HCT116 (cell line): ENCODE measurements around the gene MED26. TPM values are rescaled to one million over a fixed set of nuclear protein-coding genes. Genes with fewer than 3 reads are reported as not detected.

Experiments
- ATAC-seq: fragments of 200-7000 bp; cut with Tn5 transposase; 2 replicates; pipeline ENCODE4 v1.9.1; 2020; ENCODE audit warnings: mild to moderate bottlenecking, moderate library complexity
- BruUV-seq: library from RNA; stranded (reverse); fragments of 400-500 nt; replicated peaks from 2 replicates; lab custom pipeline; 2021; lab: Mats Ljungman, UMichigan
- CTCF ChIA-PET: fragments of 300-600 bp; sonication (Branson Sonifier 250); formaldehyde crosslinking; loops from one replicate; lab custom pipeline; 2021; ENCODE audit warnings: antibody characterized with exemption; lab: Charles Lee
- POLR2A ChIA-PET: fragments of 300-600, 350-600 bp; sonication (Branson Sonifier 250); formaldehyde crosslinking; loops from one replicate; lab custom pipeline; 2021; ENCODE audit warnings: antibody characterized with exemption; lab: Charles Lee
- RAD21 ChIA-PET, 2 experiments: fragments of 300-600 bp; sonication (Branson Sonifier 250); formaldehyde crosslinking; loops; one replicate each; lab custom pipeline; 2023; ENCODE audit warnings: low total read pairs in 2 of 2; ENCODE audit not compliant: uncharacterized antibody in 2 of 2, unreplicated experiment in 2 of 2, low non-redundant PET in 1 of 2; lab: Charles Lee
- DNase-seq: peaks from one replicate; pipeline ENCODE4 v3.0.0-alpha.2; 2010; ENCODE audit warnings: low read depth, low spot score
- H2AFZ ChIP-seq: fragments of 200-600 bp; shearing (Covaris generic), sonication (generic); 2 replicates; pipeline ENCODE4 v1.6.1; 2017; ENCODE audit warnings: low read depth, mixed run types, mixed read lengths, antibody characterized with exemption, low read length; ENCODE audit not compliant: poor library complexity, severe bottlenecking
- H3K27ac ChIP-seq: 2 replicates; pipeline ENCODE4 v1.5.1; 2012; ENCODE audit warnings: low read depth, low read length
- H3K27me3 ChIP-seq: fragments of 200-600 bp; sonication (generic); 2 replicates; pipeline ENCODE4 v1.6.1; 2016; ENCODE audit warnings: mixed run types, low read length, mixed read lengths; ENCODE audit not compliant: insufficient read depth
- H3K36me3 ChIP-seq, 2 experiments: fragments of 200-500 bp in 1 of 2; fragments of 200-600 bp in 1 of 2; sonication (Bioruptor generic) in 1 of 2; sonication (generic) in 1 of 2; 2 replicates each; pipeline versions ENCODE4 v1.5.1 to v1.6.1; 2014 to 2016; ENCODE audit warnings: low read length in 2 of 2, inconsistent platforms in 1 of 2, mixed read lengths in 1 of 2, mixed run types in 1 of 2; ENCODE audit not compliant: insufficient read depth in 2 of 2, control insufficient read depth in 1 of 2
- H3K4me1 ChIP-seq, 2 experiments: fragments of 200-600 bp in 1 of 2; sonication (generic) in 1 of 2; 2 replicates each; pipeline versions ENCODE4 v1.5.1 to v1.6.1; 2012 to 2017; ENCODE audit warnings: low read length in 2 of 2, inconsistent platforms in 1 of 2, mild to moderate bottlenecking in 1 of 2, mixed read lengths in 1 of 2, mixed run types in 1 of 2, moderate library complexity in 1 of 2; ENCODE audit not compliant: insufficient read depth in 2 of 2, control insufficient read depth in 1 of 2
- H3K4me2 ChIP-seq: fragments of 200-600 bp; sonication (generic); 2 replicates; pipeline ENCODE4 v1.6.1; 2017; ENCODE audit warnings: mixed run types, low read length, mixed read lengths
- H3K4me3 ChIP-seq, 2 experiments: fragments of 200-600 bp in 1 of 2; sonication (generic) in 1 of 2; replicated peaks in 1 of 2; 2 replicates each; pipeline ENCODE4 v1.5.1; 2011 to 2016; ENCODE audit warnings: low read length in 2 of 2, control low read depth in 1 of 2, low read depth in 1 of 2, mild to moderate bottlenecking in 1 of 2, mixed read lengths in 1 of 2, mixed run types in 1 of 2
- H3K79me2 ChIP-seq: fragments of 200-600 bp; sonication (generic); 2 replicates; pipeline ENCODE4 v1.6.1; 2017; ENCODE audit warnings: mild to moderate bottlenecking, mixed run types, low read length, moderate library complexity, mixed read lengths; ENCODE audit not compliant: insufficient read depth
- H3K9ac ChIP-seq: fragments of 200-600 bp; sonication (generic); 2 replicates; pipeline ENCODE4 v1.6.1; 2016; ENCODE audit warnings: low read length, mixed read lengths
- H3K9me2 ChIP-seq: fragments of 200-600 bp; sonication (generic), shearing (Covaris generic); 2 replicates; pipeline ENCODE4 v1.6.1; 2017; ENCODE audit warnings: mixed run types, mild to moderate bottlenecking, moderate library complexity; ENCODE audit not compliant: insufficient read depth
- H3K9me3 ChIP-seq, 2 experiments: fragments of 200-500 bp in 1 of 2; fragments of 200-600 bp in 1 of 2; sonication (Bioruptor generic) in 1 of 2; sonication (generic) in 1 of 2; 2 replicates each; pipeline ENCODE4 v1.6.1; 2014 to 2017; ENCODE audit warnings: low read length in 2 of 2, mixed read lengths in 2 of 2, inconsistent platforms in 1 of 2, low read depth in 1 of 2, mild to moderate bottlenecking in 1 of 2, mixed run types in 1 of 2, moderate library complexity in 1 of 2; ENCODE audit not compliant: control insufficient read depth in 1 of 2, insufficient read depth in 1 of 2
- H4K20me1 ChIP-seq: fragments of 200-600 bp; sonication (generic), shearing (Covaris generic); 2 replicates; pipeline ENCODE4 v1.6.1; 2017; ENCODE audit warnings: mixed run types, mild to moderate bottlenecking, moderate library complexity; ENCODE audit not compliant: insufficient read depth
- CBX3 ChIP-seq: IDR thresholded peaks from 2 replicates; pipeline ENCODE4 v1.6.1; 2012; ENCODE audit warnings: low read depth
- CEBPB ChIP-seq: IDR thresholded peaks from 2 replicates; pipeline ENCODE4 v1.6.1; 2012; ENCODE audit warnings: low read depth
- EZH2 ChIP-seq: fragments of 200-600 bp; sonication (generic); IDR thresholded peaks from 2 replicates; pipeline ENCODE4 v1.6.1; 2017; ENCODE audit warnings: antibody characterized with exemption, mixed run types
- REST ChIP-seq: IDR thresholded peaks from 2 replicates; pipeline ENCODE4 v1.6.1; 2012; ENCODE audit warnings: low read depth
- SP1 ChIP-seq: IDR thresholded peaks from 2 replicates; pipeline ENCODE4 v1.6.1; 2012; ENCODE audit warnings: low read depth
- SRF ChIP-seq: IDR thresholded peaks from 2 replicates; pipeline ENCODE4 v1.6.1; 2012; ENCODE audit warnings: low read depth
- YY1 ChIP-seq: IDR thresholded peaks from 2 replicates; pipeline ENCODE4 v1.6.1; 2011; ENCODE audit warnings: low read length, low read depth, moderate library complexity, mild to moderate bottlenecking; ENCODE audit not compliant: insufficient replicate concordance; ENCODE audit errors: extremely low read depth
- ZBTB33 ChIP-seq: IDR thresholded peaks from 2 replicates; pipeline ENCODE4 v1.6.1; 2011; ENCODE audit warnings: mild to moderate bottlenecking, low read length, moderate library complexity; ENCODE audit not compliant: insufficient replicate concordance; ENCODE audit errors: extremely low read depth
- ZFX ChIP-seq: fragments of 450-650 bp; IDR thresholded peaks from 2 replicates; pipeline ENCODE4 v1.6.1; 2017
- intact Hi-C: fragments of 100-400 bp; cut with micrococcal nuclease; formaldehyde crosslinking; loops from 2 replicates; pipeline ENCODE4 v1.10.0; 2022
- total RNA-seq: library from RNA; stranded (reverse); gene quantifications from one replicate; pipeline ENCODE4 v1.2.1, GENCODE V29; 2021; ENCODE audit not compliant: unreplicated experiment

MED26 gene
- total RNA-seq, 1 experiment from 2014 or later, result 13.3 TPM

- Histone ChIP-seq H3K27ac (no peak overlapping the region), H3K9me3 (no peaks in the 10 kb centered on the region), H2AFZ (no peak overlapping the region), H3K79me2 (peaks cover 100% of the 10 kb centered on the region), H3K4me2 (no peak overlapping the region), H3K9ac (no peak overlapping the region), H3K4me1 (peaks cover 7 to 30% of the 10 kb centered on the region in 2 experiments), H3K9me2 (no peaks in the 10 kb centered on the region), H3K27me3 (no peaks in the 10 kb centered on the region), H3K4me3 (no peak overlapping the region), H4K20me1 (peaks cover 4% of the 10 kb centered on the region; the same call in 1 of the 2 replicates), H3K36me3 (no peaks in the 10 kb centered on the region)
- RAD21 ChIA-PET, result no interaction called here
- ATAC-seq, result no peak
- CTCF ChIA-PET, result no interaction called here
- DNase-seq, result no peak
- TF ChIP-seq CBX3 (no peak), CEBPB (no peak), EZH2 (no peak), SP1 (no peak), YY1 (no peak), REST (no peak), ZBTB33 (no peak), ZFX (no peak), SRF (no peak)
- POLR2A ChIA-PET, result no interaction called here
- intact Hi-C loops, result no loop called here
- no TSS peak for BruUV-seq
Measured at GRCh38 chr19:16589917-16590316, 38.1 kb downstream of the MED26 start.
